ENCODE data around the gene OTOA.
A peak's percentile ranks its signal among the peaks of the same experiment; 100 is the strongest.
"Not testable (repeated sequence)": the region's sequence is repeated elsewhere in the genome, so short reads cannot be mapped to it uniquely, and the experiment has no call there.

Gene OTOA

GRCh38 chr16:21663889-21664647 lies at the start of gene OTOA:
TSS of gene OTOA (plus strand) at chr16:21663968. CDS start at chr16:21678515, 14,547 bp downstream.
- no peaks in the 10 kb centered on the region for H3K27me3 Mint-ChIP-seq
- DNase-seq (ENCODE audit: low spot score in 2 of 2), result no peak

GRCh38 chr16:21614896-21615295 lies 48.9 kb upstream of the OTOA start:
- H3K4me1 Mint-ChIP-seq, result peaks cover 52% of the 10 kb centered on the region
- no peak for ATAC-seq (replicated peaks; ENCODE audit: extremely low read depth, poor library complexity, severe bottlenecking)
- no peaks in the 10 kb centered on the region for H3K27me3 Mint-ChIP-seq
- DNase-seq (ENCODE audit: low spot score in 2 of 2), result no peak
- no peak overlapping the region for H3K4me3 Mint-ChIP-seq
- no peaks in the 10 kb centered on the region for H3K9me3 Mint-ChIP-seq
- H3K27ac Mint-ChIP-seq (ENCODE audit: low read depth), result no peak overlapping the region
- H3K36me3 Mint-ChIP-seq (ENCODE audit: insufficient read depth), result peaks cover 33% of the 10 kb centered on the region

More at GRCh38 chr16:21663889-21664647, at the start of gene OTOA:
- Mint-ChIP-seq H3K9me3 (no peaks in the 10 kb centered on the region), H3K4me1 (peaks cover 17% of the 10 kb centered on the region), H3K27ac (ENCODE audit: low read depth) (no peak within 1 kb of the TSS), H3K4me3 (peak within 1 kb of the TSS; percentile 73), H3K36me3 (ENCODE audit: insufficient read depth) (peaks cover 4% of the 10 kb centered on the region)
- peak; percentile 57 for ATAC-seq (replicated peaks; ENCODE audit: extremely low read depth, poor library complexity, severe bottlenecking)

DNA sequence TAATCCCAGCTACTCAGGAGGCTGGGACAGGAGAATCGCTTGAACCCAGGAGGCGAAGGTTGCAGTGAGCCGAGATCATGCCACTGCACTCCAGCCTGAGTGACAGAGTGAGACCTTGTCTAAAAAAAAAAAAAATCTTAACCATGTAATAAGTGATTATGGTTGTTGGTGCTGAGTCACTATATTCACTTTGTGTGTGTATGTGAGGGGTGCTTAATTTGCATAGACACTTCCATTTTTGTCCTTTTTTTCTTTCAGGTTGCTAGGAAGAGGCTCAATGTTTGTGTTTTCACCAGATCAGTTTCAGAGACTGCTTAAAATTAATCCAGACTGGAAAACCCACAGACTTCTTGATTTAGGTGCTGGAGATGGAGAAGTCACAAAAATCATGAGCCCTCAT lies 46.2 kb upstream of the OTOA start:
- no peak overlapping the region for H3K4me3 Mint-ChIP-seq
- H3K27ac Mint-ChIP-seq (ENCODE audit: low read depth), result no peak overlapping the region
- no peaks in the 10 kb centered on the region for H3K9me3 Mint-ChIP-seq
- DNase-seq (ENCODE audit: low spot score in 2 of 2) (no peak), ATAC-seq (replicated peaks; ENCODE audit: extremely low read depth, poor library complexity, severe bottlenecking) (no peak)
- no peaks in the 10 kb centered on the region for H3K27me3 Mint-ChIP-seq
- peaks cover 42% of the 10 kb centered on the region for H3K4me1 Mint-ChIP-seq
- H3K36me3 Mint-ChIP-seq (ENCODE audit: insufficient read depth), result peaks cover 44% of the 10 kb centered on the region

- no peak overlapping the region for H3K27ac Mint-ChIP-seq (ENCODE audit: low read depth)
- H3K36me3 Mint-ChIP-seq (ENCODE audit: insufficient read depth), result peaks cover 40% of the 10 kb centered on the region
- H3K9me3 Mint-ChIP-seq, result no peaks in the 10 kb centered on the region
- peaks cover 43% of the 10 kb centered on the region for H3K4me1 Mint-ChIP-seq
- ATAC-seq (replicated peaks; ENCODE audit: extremely low read depth, poor library complexity, severe bottlenecking), result no peak
- H3K27me3 Mint-ChIP-seq, result no peaks in the 10 kb centered on the region
- H3K4me3 Mint-ChIP-seq, result no peak overlapping the region
- DNase-seq (ENCODE audit: low spot score in 2 of 2), result no peak
Observed at GRCh38 chr16:21618281-21618680, 45.5 kb upstream of the OTOA start.

GRCh38 chr16:21619765-21620425 lies 43.9 kb upstream of the OTOA start:
- DNase-seq (ENCODE audit: low spot score in 2 of 2) (no peak), ATAC-seq (replicated peaks; ENCODE audit: extremely low read depth, poor library complexity, severe bottlenecking) (no peak)
- peak overlapping the region; percentile 47 for H3K27ac Mint-ChIP-seq (ENCODE audit: low read depth)
- peaks cover 41% of the 10 kb centered on the region for H3K4me1 Mint-ChIP-seq
- H3K4me3 Mint-ChIP-seq, result no peak overlapping the region
- H3K9me3 Mint-ChIP-seq, result no peaks in the 10 kb centered on the region
- H3K36me3 Mint-ChIP-seq (ENCODE audit: insufficient read depth), result peaks cover 45% of the 10 kb centered on the region
- H3K27me3 Mint-ChIP-seq, result no peaks in the 10 kb centered on the region

DNA sequence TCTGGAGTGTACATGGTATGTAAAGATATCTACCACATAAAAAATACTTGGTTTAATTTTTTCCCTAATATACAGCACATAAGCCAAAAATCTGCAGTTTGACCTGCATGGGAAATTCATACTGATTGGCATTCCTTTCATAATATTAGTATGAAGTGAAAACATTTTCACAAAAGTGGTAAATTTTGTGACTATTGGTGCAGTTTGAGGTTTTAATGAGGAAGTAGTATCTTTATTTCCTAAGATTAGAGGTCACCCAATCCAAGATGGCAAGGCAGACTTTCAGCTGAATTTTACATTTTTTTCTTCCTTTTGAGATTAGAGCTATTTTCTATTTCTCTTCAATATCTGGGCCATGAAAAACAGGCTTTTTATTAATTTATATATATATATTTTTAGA lies 43.2 kb upstream of the OTOA start:
- ATAC-seq (replicated peaks; ENCODE audit: extremely low read depth, poor library complexity, severe bottlenecking) (no peak), DNase-seq (ENCODE audit: low spot score in 2 of 2) (no peak)
- no peaks in the 10 kb centered on the region for H3K27me3 Mint-ChIP-seq
- H3K27ac Mint-ChIP-seq (ENCODE audit: low read depth), result peak overlapping the region; percentile 58
- peaks cover 35% of the 10 kb centered on the region for H3K4me1 Mint-ChIP-seq
- peaks cover 49% of the 10 kb centered on the region for H3K36me3 Mint-ChIP-seq (ENCODE audit: insufficient read depth)
- no peaks in the 10 kb centered on the region for H3K9me3 Mint-ChIP-seq
- H3K4me3 Mint-ChIP-seq, result no peak overlapping the region

DNA sequence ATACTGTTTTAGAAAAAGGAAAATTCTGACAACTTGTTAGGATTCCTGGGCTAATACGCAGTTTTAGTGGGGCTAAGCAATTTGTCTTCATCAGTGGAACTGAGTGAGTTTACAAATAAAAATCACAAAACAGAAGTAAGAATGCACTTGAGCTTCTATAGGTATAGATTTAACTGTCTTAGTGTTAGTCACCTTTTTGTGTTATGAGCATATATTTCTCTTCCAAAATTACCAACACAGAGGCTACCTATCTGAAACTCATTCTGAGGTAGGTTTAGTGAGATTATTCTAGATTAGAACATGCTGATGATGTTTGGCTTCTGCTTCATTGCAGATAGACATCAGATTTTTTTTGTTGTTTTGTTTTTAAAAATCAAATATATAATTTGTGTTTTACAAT lies 41.2 kb upstream of the OTOA start:
- Mint-ChIP-seq H3K36me3 (ENCODE audit: insufficient read depth) (peaks cover 54% of the 10 kb centered on the region), H3K27ac (ENCODE audit: low read depth) (no peak overlapping the region), H3K4me1 (peaks cover 35% of the 10 kb centered on the region), H3K9me3 (no peaks in the 10 kb centered on the region), H3K4me3 (no peak overlapping the region), H3K27me3 (no peaks in the 10 kb centered on the region)
- ATAC-seq (replicated peaks; ENCODE audit: extremely low read depth, poor library complexity, severe bottlenecking) (no peak), DNase-seq (ENCODE audit: low spot score in 2 of 2) (no peak)

DNA sequence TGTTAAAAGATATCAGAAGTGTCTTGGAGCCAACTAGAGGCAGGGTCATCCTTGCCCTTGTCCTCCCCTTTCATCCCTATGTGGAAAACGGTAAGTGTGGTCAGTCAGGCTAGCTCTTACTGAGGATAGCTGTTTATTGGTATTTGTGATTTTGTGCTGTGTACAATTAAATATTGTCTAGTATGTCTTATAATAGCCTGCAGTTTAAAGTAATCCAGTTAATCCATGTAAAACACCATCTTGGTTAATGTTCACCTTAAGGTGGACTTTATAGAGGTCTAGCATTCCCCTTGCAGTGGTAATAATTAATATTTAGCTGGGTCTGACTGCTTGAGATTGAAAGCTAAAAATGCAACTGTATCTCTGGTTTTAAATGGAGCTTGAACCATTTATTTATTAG lies 38.7 kb upstream of the OTOA start:
- Mint-ChIP-seq H3K27me3 (no peaks in the 10 kb centered on the region), H3K4me3 (no peak overlapping the region), H3K27ac (ENCODE audit: low read depth) (no peak overlapping the region), H3K4me1 (peaks cover 28% of the 10 kb centered on the region), H3K9me3 (no peaks in the 10 kb centered on the region), H3K36me3 (ENCODE audit: insufficient read depth) (peaks cover 44% of the 10 kb centered on the region)
- ATAC-seq (replicated peaks; ENCODE audit: extremely low read depth, poor library complexity, severe bottlenecking) (no peak), DNase-seq (ENCODE audit: low spot score in 2 of 2) (no peak)

GRCh38 chr16:21626659-21627277 lies 37.0 kb upstream of the OTOA start:
- Mint-ChIP-seq H3K36me3 (ENCODE audit: insufficient read depth) (peaks cover 35% of the 10 kb centered on the region), H3K4me1 (peaks cover 18% of the 10 kb centered on the region), H3K9me3 (no peaks in the 10 kb centered on the region), H3K4me3 (peak overlapping the region; percentile 35), H3K27ac (ENCODE audit: low read depth) (peak overlapping the region; percentile 73), H3K27me3 (no peaks in the 10 kb centered on the region)
- DNase-seq (ENCODE audit: low spot score in 2 of 2) (no peak), ATAC-seq (replicated peaks; ENCODE audit: extremely low read depth, poor library complexity, severe bottlenecking) (peak; percentile 49)

- Mint-ChIP-seq H3K36me3 (ENCODE audit: insufficient read depth) (peaks cover 33% of the 10 kb centered on the region), H3K27ac (ENCODE audit: low read depth) (no peak overlapping the region)
Observed at GRCh38 chr16:21628121-21628726, 35.5 kb upstream of the OTOA start.

DNA sequence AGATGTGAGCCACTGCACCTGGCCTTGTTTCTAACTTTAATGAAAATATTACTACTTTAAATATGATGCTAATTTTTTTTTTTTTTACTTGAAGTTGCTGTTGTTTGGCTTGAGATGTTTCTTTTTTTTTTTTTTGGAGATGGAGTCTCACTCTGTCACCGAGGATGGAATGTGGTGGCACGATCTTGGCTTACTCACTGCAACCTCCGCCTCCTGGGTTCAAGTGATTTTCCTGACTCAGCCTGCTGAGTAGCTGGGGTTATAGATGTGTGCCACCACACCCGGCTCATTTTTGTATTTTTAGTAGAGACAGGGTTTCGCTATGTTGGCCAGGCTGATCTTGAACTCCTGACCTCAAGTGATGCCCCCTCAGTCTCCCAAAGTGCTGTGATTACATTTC lies 35.0 kb upstream of the OTOA start:
- no peak for DNase-seq (ENCODE audit: low spot score in 2 of 2)
- no peak overlapping the region for H3K4me3 Mint-ChIP-seq
- H3K9me3 Mint-ChIP-seq, result no peaks in the 10 kb centered on the region
- peaks cover 12% of the 10 kb centered on the region for H3K4me1 Mint-ChIP-seq
- no peaks in the 10 kb centered on the region for H3K27me3 Mint-ChIP-seq
- ATAC-seq (replicated peaks; ENCODE audit: extremely low read depth, poor library complexity, severe bottlenecking), result no peak
- H3K27ac Mint-ChIP-seq (ENCODE audit: low read depth), result no peak overlapping the region
- peaks cover 34% of the 10 kb centered on the region for H3K36me3 Mint-ChIP-seq (ENCODE audit: insufficient read depth)

More at GRCh38 chr16:21628121-21628726, 35.5 kb upstream of the OTOA start:
- DNase-seq (ENCODE audit: low spot score in 2 of 2) (no peak), ATAC-seq (replicated peaks; ENCODE audit: extremely low read depth, poor library complexity, severe bottlenecking) (no peak)
- H3K9me3 Mint-ChIP-seq, result no peaks in the 10 kb centered on the region
- peaks cover 18% of the 10 kb centered on the region for H3K4me1 Mint-ChIP-seq
- H3K27me3 Mint-ChIP-seq, result no peaks in the 10 kb centered on the region
- H3K4me3 Mint-ChIP-seq, result no peak overlapping the region

DNA sequence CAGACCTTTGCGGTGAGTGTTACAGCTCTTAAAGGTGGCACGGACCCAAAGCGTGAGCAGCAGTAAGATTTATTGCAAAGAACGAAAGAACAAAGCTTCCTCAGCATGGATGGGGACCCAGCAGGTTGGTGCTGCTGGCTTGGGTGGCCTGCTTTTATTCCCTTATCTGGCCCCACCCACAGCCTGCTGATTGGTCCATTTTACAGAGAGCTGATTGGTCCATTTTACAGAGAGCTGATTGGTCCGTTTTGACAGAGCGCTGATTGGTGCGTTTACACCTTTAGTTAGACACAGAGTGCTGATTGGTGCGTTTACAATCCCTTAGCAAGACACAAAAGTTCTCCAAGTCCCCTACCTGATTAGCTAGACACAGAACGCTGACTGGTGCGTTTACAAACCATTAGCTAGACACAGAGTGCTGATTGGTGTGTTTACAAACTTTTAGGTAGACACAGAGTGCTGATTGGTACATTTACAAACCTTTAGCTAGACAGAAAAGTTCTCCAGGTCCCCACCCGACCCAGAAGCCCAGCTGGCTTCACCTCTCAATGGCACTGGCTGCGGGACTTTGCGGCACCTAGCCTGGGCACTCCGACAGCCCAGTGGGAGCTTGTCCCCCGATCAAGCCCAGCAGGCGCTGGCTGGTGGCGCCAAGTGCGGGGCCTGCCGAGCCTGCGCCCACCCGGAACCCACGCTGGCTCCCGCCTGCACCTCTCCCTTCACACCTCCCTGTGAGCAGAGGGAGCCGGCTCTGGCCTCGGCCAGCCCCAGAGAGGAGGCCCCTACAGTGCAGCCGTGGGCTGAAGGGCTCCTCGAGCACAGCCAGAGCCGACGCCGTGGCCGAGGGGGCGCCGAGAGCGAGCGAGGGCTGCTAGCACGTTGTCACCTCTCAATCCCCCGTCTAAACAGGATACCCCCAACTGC lies 33.9 kb upstream of the OTOA start:
- not testable (repeated sequence) for H3K9me3 Mint-ChIP-seq; H3K27me3 Mint-ChIP-seq; H3K27ac Mint-ChIP-seq (ENCODE audit: low read depth); DNase-seq (ENCODE audit: low spot score in 2 of 2); ATAC-seq (replicated peaks; ENCODE audit: extremely low read depth, poor library complexity, severe bottlenecking); H3K4me3 Mint-ChIP-seq
- Mint-ChIP-seq H3K36me3 (ENCODE audit: insufficient read depth) (peaks cover 25% of the 10 kb centered on the region), H3K4me1 (peaks cover 12% of the 10 kb centered on the region)

Data from central memory CD8-positive, alpha-beta T cell (primary cell).